GM21447 (cell line): ENCODE results near the gene MDFIC.
A peak's percentile ranks its signal among the peaks of the same experiment; 100 is the strongest.
"Not testable (repeated sequence)": the region's sequence is repeated elsewhere in the genome, so short reads cannot be mapped to it uniquely, and the experiment has no call there.

Experiments
- ATAC-seq: cut with Tn5 transposase; IDR thresholded peaks from one replicate; pipeline ENCODE4 v1.9.1; 2021; ENCODE audit not compliant: unreplicated experiment

The MDFIC gene

GRCh38 chr7:114922026-114922651 is at the start of gene MDFIC:
TSS of gene MDFIC (plus strand) at chr7:114922094. CDS start at chr7:114923034, 940 bp downstream.
- peak; percentile 37 for ATAC-seq

- ATAC-seq = no peak
These were observed 47.7 kb upstream of the MDFIC start for GRCh38 chr7:114874170-114874569.

GRCh38 chr7:114875186-114875585 is 46.7 kb upstream of the MDFIC start:
- ATAC-seq = no peak

- no peak for ATAC-seq
These were observed 42.3 kb upstream of the MDFIC start for GRCh38 chr7:114879554-114879953.

- no peak for ATAC-seq
These were observed 36.1 kb upstream of the MDFIC start for GRCh38 chr7:114885836-114886235.

- ATAC-seq = no peak
These were observed 35.7 kb upstream of the MDFIC start for GRCh38 chr7:114886241-114886640.

- ATAC-seq = not testable (repeated sequence)
These were observed 32.8 kb upstream of the MDFIC start for GRCh38 chr7:114889116-114889515.

GRCh38 chr7:114889646-114890285 is 32.1 kb upstream of the MDFIC start:
- ATAC-seq = peak; percentile 82

GRCh38 chr7:114890561-114890960 is 31.3 kb upstream of the MDFIC start:
- ATAC-seq = no peak

GRCh38 chr7:114900127-114900526 is 21.8 kb upstream of the MDFIC start:
- no peak for ATAC-seq

GRCh38 chr7:114901771-114902170 is 20.1 kb upstream of the MDFIC start:
- no peak for ATAC-seq

GRCh38 chr7:114903131-114903530 is 18.8 kb upstream of the MDFIC start:
- no peak for ATAC-seq

- no peak for ATAC-seq
These were observed 11.1 kb upstream of the MDFIC start for GRCh38 chr7:114910787-114911186.

- no peak for ATAC-seq
These were observed 10.5 kb upstream of the MDFIC start for GRCh38 chr7:114911411-114911810.

GRCh38 chr7:114916261-114916892 is 5.5 kb upstream of the MDFIC start:
- peak; percentile 91 for ATAC-seq

GRCh38 chr7:114917211-114917839 is 4.6 kb upstream of the MDFIC start:
- ATAC-seq = no peak

- no peak for ATAC-seq
These were observed 2.3 kb upstream of the MDFIC start for GRCh38 chr7:114919587-114919986.

GRCh38 chr7:114921631-114922025 is 266 bp upstream of the MDFIC start:
- ATAC-seq = no peak

GRCh38 chr7:114922652-114923402 is 933 bp downstream of the MDFIC start:
- peak; percentile 30 for ATAC-seq

GRCh38 chr7:114923403-114923713 is 1.5 kb downstream of the MDFIC start:
- no peak for ATAC-seq

- ATAC-seq = no peak
These were observed 2.3 kb downstream of the MDFIC start for GRCh38 chr7:114924038-114924712.
